Activated naive CD4-positive, alpha-beta T cell treated with Interleukin-2 at 50 U/mL for 16 hours (primary cell): Measurements from ENCODE around the gene FASTKD2.
"Not testable (repeated sequence)": the region's sequence is repeated elsewhere in the genome, so short reads cannot be mapped to it uniquely, and the experiment has no call there.

ENCODE experiments used
- DNase-seq: peaks from one replicate; pipeline ENCODE4 v3.0.0-alpha.2; 2020

The FASTKD2 gene

GRCh38 chr2:206792645-206793044 is 27.2 kb downstream of the FASTKD2 start:
- DNase-seq = no peak

DNA sequence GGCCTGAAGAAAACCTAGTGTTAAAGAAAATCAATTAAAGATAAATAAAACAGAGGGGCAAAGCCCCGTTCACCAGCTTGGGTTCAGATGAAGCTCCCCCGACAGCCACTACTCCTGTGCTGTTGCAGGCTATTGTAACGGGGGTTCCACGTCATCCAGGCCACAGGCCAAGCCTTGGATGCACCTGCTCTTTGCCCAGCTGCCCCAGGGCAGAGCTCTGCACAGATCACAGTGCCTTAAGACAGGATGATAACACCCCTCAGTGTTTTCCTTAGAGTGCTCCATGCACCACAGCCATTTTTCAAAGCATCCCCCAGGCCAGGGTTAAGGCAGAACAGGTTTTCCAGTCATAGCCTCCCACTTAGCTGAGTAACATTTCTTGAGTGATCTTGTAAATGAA is 32.0 kb downstream of the FASTKD2 start:
- no peak for DNase-seq

- no peak for DNase-seq
These were observed 32.6 kb downstream of the FASTKD2 start for GRCh38 chr2:206798000-206798399.

- no peak for DNase-seq
These were observed 33.7 kb downstream of the FASTKD2 start for GRCh38 chr2:206799083-206799482.

DNA sequence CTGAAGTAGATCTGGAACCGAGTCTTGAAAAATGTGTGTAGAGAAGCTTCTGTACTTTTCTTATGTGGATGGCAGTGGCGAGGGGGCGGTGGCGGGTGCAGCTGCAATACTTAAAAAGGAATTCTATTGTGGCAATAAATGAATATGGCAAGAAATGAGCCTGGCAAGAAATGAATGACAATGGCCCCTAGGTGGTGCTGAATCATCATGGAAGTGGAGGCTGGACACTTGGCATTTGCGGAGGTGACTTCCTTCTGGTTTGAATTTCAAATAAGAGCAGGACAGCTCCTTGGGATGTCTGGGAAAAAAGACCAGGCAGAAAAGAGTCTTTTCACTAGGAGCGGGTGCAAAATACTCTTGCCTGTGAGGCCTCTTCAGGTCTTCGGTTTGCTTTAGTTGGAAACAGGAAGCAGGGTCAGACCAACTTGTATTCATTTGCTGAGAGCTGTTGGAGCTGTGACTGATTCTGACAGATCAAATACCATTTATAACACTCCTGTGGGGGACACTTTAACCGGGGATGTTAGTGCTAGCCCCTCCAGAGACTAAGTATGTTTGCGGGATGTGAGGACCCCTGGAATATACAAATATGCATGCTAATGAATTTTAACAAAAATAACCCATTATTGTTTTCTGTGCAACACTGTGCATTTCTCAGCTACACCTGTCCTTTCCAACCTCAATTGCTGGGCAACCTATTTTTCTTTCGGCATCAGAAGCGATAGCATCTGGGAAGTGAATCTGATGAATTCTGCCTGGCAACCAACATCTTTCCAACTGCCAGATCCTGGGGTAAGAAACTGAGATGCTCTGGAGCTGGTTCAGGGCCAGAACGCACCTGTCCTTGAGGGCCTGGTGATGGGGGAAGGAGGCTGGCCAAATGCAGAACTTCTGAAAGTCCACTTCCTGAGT is 35.4 kb downstream of the FASTKD2 start:
- peak; percentile 28 for DNase-seq

- no peak for DNase-seq
These were observed 36.2 kb downstream of the FASTKD2 start for GRCh38 chr2:206801418-206802189.

DNA sequence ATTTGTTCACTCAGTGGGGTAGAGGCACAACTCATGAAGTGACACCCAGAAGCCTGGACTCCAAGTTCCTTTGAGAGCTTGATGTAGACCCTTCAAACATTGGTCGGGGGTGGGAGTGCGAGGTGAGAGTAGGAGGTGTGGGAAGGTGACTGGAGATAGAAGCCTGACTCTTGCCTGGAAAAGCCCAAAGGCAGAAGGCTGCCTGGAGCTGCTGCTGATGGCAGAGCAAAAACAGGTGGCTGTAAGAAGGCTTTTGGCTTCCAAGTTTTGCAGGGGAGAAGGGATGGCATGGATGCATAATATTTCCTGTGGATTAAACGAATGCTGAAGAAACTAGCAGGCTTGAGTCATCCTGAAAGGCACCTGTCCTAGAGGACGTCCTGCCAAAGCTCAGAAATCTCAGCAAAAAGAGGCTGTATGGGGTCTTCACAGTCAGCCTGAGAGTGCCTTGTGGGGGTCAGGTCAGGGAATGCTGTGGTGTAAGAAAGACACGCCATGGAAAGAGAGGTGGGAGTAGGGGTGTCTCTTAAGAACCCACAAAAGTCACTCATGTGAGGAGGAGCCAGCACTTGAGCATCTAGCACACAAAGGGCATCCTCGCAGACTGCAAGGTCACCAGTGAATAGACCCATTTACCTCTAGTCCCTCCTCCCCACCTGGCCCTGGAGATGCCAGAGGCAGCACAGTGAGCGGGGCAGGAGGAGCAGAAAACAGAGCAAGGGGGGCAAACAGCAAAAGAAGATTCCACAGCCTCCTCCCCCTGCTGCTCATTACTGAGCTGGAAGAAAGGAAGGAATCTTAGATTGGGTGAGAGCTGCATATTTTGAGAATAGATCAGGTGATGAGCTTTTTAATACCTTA is 37.5 kb downstream of the FASTKD2 start:
- DNase-seq = no peak

- DNase-seq = no peak
These were observed 38.9 kb downstream of the FASTKD2 start for GRCh38 chr2:206804326-206804725.

- no peak for DNase-seq
These were observed 40.6 kb downstream of the FASTKD2 start for GRCh38 chr2:206805887-206806607.

GRCh38 chr2:206807624-206808023 is 42.2 kb downstream of the FASTKD2 start:
- not testable (repeated sequence) for DNase-seq

GRCh38 chr2:206812471-206812870 is 47.1 kb downstream of the FASTKD2 start:
- not testable (repeated sequence) for DNase-seq

GRCh38 chr2:206814498-206814897 is 49.1 kb downstream of the FASTKD2 start:
- no peak for DNase-seq

- DNase-seq = no peak
These were observed 55.4 kb downstream of the FASTKD2 start for GRCh38 chr2:206820807-206821206.

- DNase-seq = no peak
These were observed 57.8 kb downstream of the FASTKD2 start for GRCh38 chr2:206823178-206823577.

- no peak for DNase-seq
These were observed 58.7 kb downstream of the FASTKD2 start for GRCh38 chr2:206824087-206824618.

- DNase-seq = no peak
These were observed 59.6 kb downstream of the FASTKD2 start for GRCh38 chr2:206824993-206825392.

GRCh38 chr2:206831442-206831995 is 66.1 kb downstream of the FASTKD2 start:
- DNase-seq = no peak

DNA sequence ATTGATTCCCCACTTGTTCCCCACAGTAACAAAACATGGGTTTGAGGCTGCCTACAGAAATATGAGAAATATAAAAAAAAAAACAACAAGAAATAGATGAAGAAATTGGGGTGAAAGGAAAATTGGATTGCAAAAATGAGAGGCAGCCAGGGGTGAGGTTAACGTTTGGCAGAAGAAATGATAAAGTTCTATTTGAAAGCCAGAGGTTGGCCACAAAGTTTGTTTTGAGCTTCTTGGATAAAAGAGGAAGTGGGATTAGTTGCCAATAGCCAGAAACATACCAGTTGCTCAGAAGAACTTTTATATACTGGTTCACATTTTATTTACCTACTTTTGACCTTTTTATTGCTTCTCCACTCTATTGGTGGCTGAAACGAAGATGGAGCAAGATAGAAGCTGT is 67.5 kb downstream of the FASTKD2 start:
- no peak for DNase-seq

GRCh38 chr2:206833291-206833690 is 67.9 kb downstream of the FASTKD2 start:
- no peak for DNase-seq

DNA sequence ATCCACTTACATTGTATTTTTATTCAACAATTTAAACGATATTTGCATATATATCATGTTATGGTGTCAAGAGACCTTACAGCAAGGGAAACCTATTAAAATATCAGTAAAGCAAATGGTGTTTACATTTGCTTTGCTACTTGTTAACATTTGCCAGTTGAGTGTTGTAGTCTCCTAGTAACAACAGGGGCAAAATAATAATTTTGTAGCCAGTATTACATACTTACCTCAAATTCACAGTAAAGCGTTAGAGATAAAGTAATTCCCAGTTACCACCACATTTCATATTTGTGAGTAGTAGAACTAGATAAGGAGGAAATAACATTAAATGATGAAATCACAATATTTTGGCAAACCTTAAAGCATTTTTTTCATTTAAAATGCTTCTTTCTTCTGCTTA is 71.3 kb downstream of the FASTKD2 start:
- no peak for DNase-seq

DNA sequence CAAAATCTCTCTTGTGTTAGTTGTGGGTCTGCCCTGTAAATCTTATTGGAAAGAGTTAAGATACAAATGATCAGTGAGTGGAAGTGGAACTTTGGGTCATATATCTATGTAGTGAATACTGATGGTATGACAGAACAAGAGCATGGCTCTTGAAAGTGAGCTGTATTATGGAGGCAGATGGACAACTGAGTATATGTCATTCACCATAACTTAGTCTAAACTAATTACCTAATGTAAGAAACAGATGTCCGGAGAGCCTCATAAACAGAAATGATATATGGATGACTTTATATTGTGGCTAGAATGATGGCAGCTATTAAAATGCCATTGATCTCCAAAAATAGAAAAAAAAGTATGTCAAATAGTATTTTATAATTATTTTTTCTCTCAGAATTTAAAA is 72.4 kb downstream of the FASTKD2 start:
- no peak for DNase-seq

- no peak for DNase-seq
These were observed 73.3 kb downstream of the FASTKD2 start for GRCh38 chr2:206838690-206839089.
